ENCODE measurements around the gene KLHL41. TPM values are rescaled to one million over a fixed set of nuclear protein-coding genes. Genes with fewer than 3 reads are reported as not detected.
A peak's percentile ranks its signal among the peaks of the same experiment; 100 is the strongest.

KLHL41 gene
- total and polyA plus RNA-seq, 2 of the 13 experiments (the other 11 are each of a cell fraction or from before 2014, with no cell fraction given), result 0.07 to 0.31 TPM

DNA sequence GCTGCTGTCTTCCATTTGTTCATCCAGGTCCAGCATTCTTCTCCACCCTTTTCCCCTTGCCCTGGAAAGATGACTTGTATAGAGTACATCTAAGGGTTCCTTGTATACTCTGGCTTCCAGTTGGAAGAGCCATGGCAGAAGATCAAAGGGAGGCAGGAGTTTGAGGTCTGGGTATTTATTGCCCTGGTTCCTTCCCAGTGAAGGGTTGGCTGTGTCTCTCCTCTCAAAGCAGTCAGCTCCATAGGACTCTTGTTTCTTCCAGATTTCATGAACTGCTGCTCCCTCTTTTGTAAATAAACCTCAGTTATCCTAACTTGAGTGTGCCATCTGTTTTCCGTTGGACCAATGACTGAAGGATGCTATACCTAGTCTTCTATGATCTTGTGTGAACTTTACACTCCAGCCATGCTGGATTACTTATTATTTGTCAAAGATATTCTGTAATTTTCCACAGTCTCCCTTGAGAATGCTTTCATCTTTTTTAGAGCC is 23.8 kb upstream of the KLHL41 start (continued):
- TF ChIP-seq ZBTB40 (IDR thresholded peaks at IDR 0.05) (no peak), ZBTB40 (CRISPR knock-in tag; IDR thresholded peaks at IDR 0.05) (no peak), EEA1 (CRISPR knock-in tag; IDR thresholded peaks at IDR 0.05; ENCODE audit: borderline replicate concordance) (no peak), WIZ (CRISPR knock-in tag; IDR thresholded peaks at IDR 0.05) (no peak), GATAD1 (CRISPR knock-in tag; IDR thresholded peaks at IDR 0.05) (no peak), JUNB (CRISPR knock-in tag; IDR thresholded peaks at IDR 0.05; ENCODE audit: borderline replicate concordance) (no peak), ZNF816 (CRISPR knock-in tag; IDR thresholded peaks at IDR 0.05; ENCODE audit: borderline replicate concordance) (no peak), UBTF (CRISPR knock-in tag; IDR thresholded peaks at IDR 0.05) (no peak), ZC3H13 (CRISPR knock-in tag; IDR thresholded peaks at IDR 0.05) (no peak), SP4 (CRISPR knock-in tag; IDR thresholded peaks at IDR 0.05) (no peak), ZNF383 (CRISPR knock-in tag; IDR thresholded peaks at IDR 0.05; ENCODE audit: borderline replicate concordance) (no peak), CBFB (CRISPR knock-in tag; IDR thresholded peaks at IDR 0.05) (no peak), EHMT2 (IDR thresholded peaks at IDR 0.05; ENCODE audit: borderline replicate concordance, low read depth, low read length) (peak; percentile 85; the same call in 1 of the 2 replicates), ATF1 (CRISPR knock-in tag; IDR thresholded peaks at IDR 0.05) (no peak), SCMH1 (CRISPR knock-in tag; IDR thresholded peaks at IDR 0.05; ENCODE audit: borderline replicate concordance) (no peak)
- TF ChIP-seq, protein P1, sequence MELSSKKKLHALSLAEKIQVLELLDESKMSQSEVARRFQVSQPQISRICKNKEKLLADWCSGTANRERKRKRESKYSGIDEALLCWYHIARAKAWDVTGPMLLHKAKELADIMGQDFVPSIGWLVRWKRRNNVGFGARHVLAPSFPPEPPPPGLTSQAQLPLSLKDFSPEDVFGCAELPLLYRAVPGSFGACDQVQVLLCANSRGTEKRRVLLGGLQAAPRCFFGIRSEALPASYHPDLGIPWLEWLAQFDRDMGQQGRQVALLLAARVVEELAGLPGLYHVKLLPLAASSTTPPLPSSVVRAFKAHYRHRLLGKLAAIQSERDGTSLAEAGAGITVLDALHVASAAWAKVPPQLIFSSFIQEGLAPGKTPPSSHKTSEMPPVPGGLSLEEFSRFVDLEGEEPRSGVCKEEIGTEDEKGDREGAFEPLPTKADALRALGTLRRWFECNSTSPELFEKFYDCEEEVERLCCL (CRISPR knock-in tag; IDR thresholded peaks at IDR 0.05; ENCODE audit: borderline replicate concordance), result no peak
- TF ChIP-seq, protein P2, sequence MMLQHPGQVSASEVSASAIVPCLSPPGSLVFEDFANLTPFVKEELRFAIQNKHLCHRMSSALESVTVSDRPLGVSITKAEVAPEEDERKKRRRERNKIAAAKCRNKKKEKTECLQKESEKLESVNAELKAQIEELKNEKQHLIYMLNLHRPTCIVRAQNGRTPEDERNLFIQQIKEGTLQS (CRISPR knock-in tag; IDR thresholded peaks at IDR 0.05), result no peak

All from HepG2 (cell line).